Fibroblast of mammary gland (primary cell): ENCODE results near the gene PLA2G5.
A peak's percentile ranks its signal among the peaks of the same experiment; 100 is the strongest.

Source experiments
- DNase-seq: peaks from one replicate; pipeline ENCODE4 v3.0.0-alpha.2; 2010; ENCODE audit warnings: low read depth
- H3K4me3 ChIP-seq: 2 replicates; pipeline ENCODE4 v1.5.1; 2011; ENCODE audit warnings: low read depth, mild to moderate bottlenecking, low read length, moderate library complexity; ENCODE audit not compliant: control insufficient read depth
- TF ChIP-seq, protein P1 (sequence below): conservative IDR thresholded peaks from 2 replicates; pipeline ENCODE4 v1.5.1; 2011; ENCODE audit warnings: low read depth, low read length, inconsistent platforms; ENCODE audit not compliant: control insufficient read depth, insufficient read depth

Gene PLA2G5

GRCh38 chr1:20107351-20107750 lies 37.4 kb downstream of the PLA2G5 start:
- TF ChIP-seq, protein P1, sequence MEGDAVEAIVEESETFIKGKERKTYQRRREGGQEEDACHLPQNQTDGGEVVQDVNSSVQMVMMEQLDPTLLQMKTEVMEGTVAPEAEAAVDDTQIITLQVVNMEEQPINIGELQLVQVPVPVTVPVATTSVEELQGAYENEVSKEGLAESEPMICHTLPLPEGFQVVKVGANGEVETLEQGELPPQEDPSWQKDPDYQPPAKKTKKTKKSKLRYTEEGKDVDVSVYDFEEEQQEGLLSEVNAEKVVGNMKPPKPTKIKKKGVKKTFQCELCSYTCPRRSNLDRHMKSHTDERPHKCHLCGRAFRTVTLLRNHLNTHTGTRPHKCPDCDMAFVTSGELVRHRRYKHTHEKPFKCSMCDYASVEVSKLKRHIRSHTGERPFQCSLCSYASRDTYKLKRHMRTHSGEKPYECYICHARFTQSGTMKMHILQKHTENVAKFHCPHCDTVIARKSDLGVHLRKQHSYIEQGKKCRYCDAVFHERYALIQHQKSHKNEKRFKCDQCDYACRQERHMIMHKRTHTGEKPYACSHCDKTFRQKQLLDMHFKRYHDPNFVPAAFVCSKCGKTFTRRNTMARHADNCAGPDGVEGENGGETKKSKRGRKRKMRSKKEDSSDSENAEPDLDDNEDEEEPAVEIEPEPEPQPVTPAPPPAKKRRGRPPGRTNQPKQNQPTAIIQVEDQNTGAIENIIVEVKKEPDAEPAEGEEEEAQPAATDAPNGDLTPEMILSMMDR = no peak
- H3K4me3 ChIP-seq = no peak overlapping the region
- DNase-seq = no peak

- no peak for DNase-seq
- TF ChIP-seq, protein P1 = no peak
- no peak overlapping the region for H3K4me3 ChIP-seq
These were observed 37.8 kb downstream of the PLA2G5 start for GRCh38 chr1:20107796-20108195.

GRCh38 chr1:20108366-20109123 lies 38.6 kb downstream of the PLA2G5 start:
- no peak for DNase-seq
- no peak overlapping the region for H3K4me3 ChIP-seq

GRCh38 chr1:20109223-20109856 lies 39.3 kb downstream of the PLA2G5 start:
- TF ChIP-seq, protein P1 = no peak
- no peak overlapping the region for H3K4me3 ChIP-seq
- DNase-seq = no peak

More at GRCh38 chr1:20108366-20109123, 38.6 kb downstream of the PLA2G5 start:
- TF ChIP-seq, protein P1 = no peak

GRCh38 chr1:20110679-20111078 lies 40.7 kb downstream of the PLA2G5 start:
- peak; percentile 94 for DNase-seq
- no peak overlapping the region for H3K4me3 ChIP-seq
- TF ChIP-seq, protein P1 = no peak

GRCh38 chr1:20111452-20111851 lies 41.5 kb downstream of the PLA2G5 start:
- TF ChIP-seq, protein P1 = no peak
- H3K4me3 ChIP-seq = no peak overlapping the region
- no peak for DNase-seq
